ENCODE measurements around the gene UBE2G1.

- TF ChIP-seq CEBPB (IDR thresholded peaks at IDR 0.05) (no peak), TFCP2L1 (CRISPR knock-in tag; IDR thresholded peaks at IDR 0.05) (no peak), RCOR1 (IDR thresholded peaks at IDR 0.05; ENCODE audit: low read depth, low read length) (no peak), SREBF2 (IDR thresholded peaks at IDR 0.05) (no peak), POLR2A (IDR thresholded peaks at IDR 0.05; ENCODE audit: low read length) (no peak), CTCF (IDR thresholded peaks at IDR 0.05) (no peak), KDM1A (IDR thresholded peaks at IDR 0.05; ENCODE audit: low read depth) (no peak), CHD4 (IDR thresholded peaks at IDR 0.05; ENCODE audit: borderline replicate concordance) (no peak), ZSCAN20 (CRISPR knock-in tag; IDR thresholded peaks at IDR 0.05) (no peak), EHF (CRISPR knock-in tag; IDR thresholded peaks at IDR 0.05) (no peak), CHD2 (IDR thresholded peaks at IDR 0.05; ENCODE audit: low read length, partially characterized antibody) (no peak), RAD21 (conservative IDR thresholded peaks at IDR 0.05 in 1 of 2, IDR thresholded peaks at IDR 0.05 in 1 of 2) (no peak), SMC3 (IDR thresholded peaks at IDR 0.05) (no peak)
Measured at GRCh38 chr17:4256952-4257351, 109.5 kb downstream of the UBE2G1 start.
